DMS 273 (cell line): ENCODE results near the gene EYA4.
"Not testable (repeated sequence)": the region's sequence is repeated elsewhere in the genome, so short reads cannot be mapped to it uniquely, and the experiment has no call there.

Experiments used
- DNase-seq: peaks from one replicate; lab custom pipeline; 2025; ENCODE audit not compliant: unreplicated experiment; lab: John Stamatoyannopoulos, UW

EYA4 gene

GRCh38 chr6:133396233-133396983 is 155.3 kb downstream of the EYA4 start:
- DNase-seq, result peak; percentile 81

GRCh38 chr6:133396984-133397348 is 155.8 kb downstream of the EYA4 start:
- no peak for DNase-seq

- not testable (repeated sequence) for DNase-seq
Measured at GRCh38 chr6:133397601-133398000, 156.4 kb downstream of the EYA4 start.

GRCh38 chr6:133399426-133399825 is 158.3 kb downstream of the EYA4 start:
- DNase-seq, result no peak

GRCh38 chr6:133404151-133404550 is 163.0 kb downstream of the EYA4 start:
- no peak for DNase-seq

- no peak for DNase-seq
Measured at GRCh38 chr6:133404728-133405127, 163.6 kb downstream of the EYA4 start.

- no peak for DNase-seq
Measured at GRCh38 chr6:133407320-133408100, 166.4 kb downstream of the EYA4 start.

GRCh38 chr6:133408132-133408531 is 167.0 kb downstream of the EYA4 start:
- DNase-seq, result no peak

GRCh38 chr6:133408543-133408942 is 167.4 kb downstream of the EYA4 start:
- no peak for DNase-seq

- DNase-seq, result no peak
Measured at GRCh38 chr6:133410638-133411435, 169.7 kb downstream of the EYA4 start.

- DNase-seq, result no peak
Measured at GRCh38 chr6:133411757-133412156, 170.6 kb downstream of the EYA4 start.

GRCh38 chr6:133415262-133415661 is 174.1 kb downstream of the EYA4 start:
- DNase-seq, result no peak

- no peak for DNase-seq
Measured at GRCh38 chr6:133418108-133418507, 177.0 kb downstream of the EYA4 start.

GRCh38 chr6:133423242-133423641 is 182.1 kb downstream of the EYA4 start:
- DNase-seq, result no peak

- no peak for DNase-seq
Measured at GRCh38 chr6:133424359-133424758, 183.2 kb downstream of the EYA4 start.

- DNase-seq, result no peak
Measured at GRCh38 chr6:133426038-133426437, 184.9 kb downstream of the EYA4 start.

GRCh38 chr6:133428295-133428694 is 187.1 kb downstream of the EYA4 start:
- no peak for DNase-seq

GRCh38 chr6:133430530-133430929 is 189.4 kb downstream of the EYA4 start:
- no peak for DNase-seq

GRCh38 chr6:133431031-133431430 is 189.9 kb downstream of the EYA4 start:
- no peak for DNase-seq

GRCh38 chr6:133432021-133432989 is 191.1 kb downstream of the EYA4 start:
- DNase-seq, result peak; percentile 91
